HL-60 (cell line): ENCODE results near the gene ABCG1.

Source experiments
- DNase-seq, 2 experiments: peaks; one replicate each; pipeline ENCODE4 v3.0.0-alpha.2; 2010 to 2020; ENCODE audit warnings: low read depth in 1 of 2, low spot score in 1 of 2
- H3K27ac ChIP-seq: fragments of 250-450 bp; sonication (Bioruptor Pico); replicated peaks from 2 replicates; pipeline ENCODE4 v1.5.1; 2020; ENCODE audit warnings: mild to moderate bottlenecking, moderate library complexity
- H3K27me3 ChIP-seq: fragments of 250-450 bp; sonication (Bioruptor Pico); 2 replicates; pipeline ENCODE4 v1.5.1; 2021; ENCODE audit warnings: mild to moderate bottlenecking, moderate library complexity; ENCODE audit not compliant: insufficient read depth, poor library complexity, severe bottlenecking
- H3K4me3 ChIP-seq: replicated peaks from 2 replicates; pipeline ENCODE4 v1.5.1; 2011; ENCODE audit warnings: mild to moderate bottlenecking, control low read depth, low read length; ENCODE audit not compliant: insufficient read depth
- CTCF ChIP-seq: IDR thresholded peaks from one replicate; pipeline ENCODE4 v1.5.1; 2011; ENCODE audit warnings: low read length, control low read depth, inconsistent platforms; ENCODE audit not compliant: insufficient read depth
- GABPA ChIP-seq: IDR thresholded peaks from 2 replicates; pipeline ENCODE4 v1.6.1; 2012; ENCODE audit warnings: low read depth
- POLR2AphosphoS5 ChIP-seq: IDR thresholded peaks from 2 replicates; pipeline ENCODE4 v1.6.1; 2012; ENCODE audit warnings: low read depth
- REST ChIP-seq: IDR thresholded peaks from 2 replicates; pipeline ENCODE4 v1.6.1; 2012; ENCODE audit warnings: low read depth; ENCODE audit not compliant: insufficient replicate concordance
- SPI1 ChIP-seq: IDR thresholded peaks from 2 replicates; pipeline ENCODE4 v1.6.1; 2012; ENCODE audit warnings: low read depth, mild to moderate bottlenecking, borderline replicate concordance

ABCG1 gene

GRCh38 chr21:42193131-42193671 is 25.7 kb upstream of the ABCG1 start:
- TF ChIP-seq GABPA (no peak), POLR2AphosphoS5 (no peak), REST (no peak), SPI1 (no peak), CTCF (no peak)
- DNase-seq, result no peak
- Histone ChIP-seq H3K27ac (no peak overlapping the region), H3K4me3 (no peak overlapping the region), H3K27me3 (no peaks in the 10 kb centered on the region)

- no peak overlapping the region for H3K27ac ChIP-seq
- H3K27me3 ChIP-seq, result no peaks in the 10 kb centered on the region
- no peak overlapping the region for H3K4me3 ChIP-seq
- TF ChIP-seq REST (no peak), SPI1 (no peak), CTCF (no peak), GABPA (no peak), POLR2AphosphoS5 (no peak)
- DNase-seq, result no peak
Measured at GRCh38 chr21:42193721-42194120, 25.2 kb upstream of the ABCG1 start.

GRCh38 chr21:42194863-42195262 is 24.1 kb upstream of the ABCG1 start:
- TF ChIP-seq SPI1 (no peak), CTCF (no peak), POLR2AphosphoS5 (no peak), GABPA (no peak), REST (no peak)
- no peak overlapping the region for H3K4me3 ChIP-seq

More at GRCh38 chr21:42194863-42195262, 24.1 kb upstream of the ABCG1 start:
- no peaks in the 10 kb centered on the region for H3K27me3 ChIP-seq
- no peak for DNase-seq
- no peak overlapping the region for H3K27ac ChIP-seq
